OCI-LY7 (cell line): Measurements from ENCODE around the gene ST6GALNAC6.

ENCODE experiments used
- CTCF ChIP-seq: fragments of 200-600 bp; sonication (generic); conservative IDR thresholded peaks from 2 replicates; pipeline ENCODE4 v1.5.1; 2014; ENCODE audit warnings: mild to moderate bottlenecking, antibody characterized with exemption, low read length, moderate library complexity, mixed read lengths
- EZH2phosphoT487 ChIP-seq: fragments of 200-600 bp; sonication (generic); IDR thresholded peaks from 2 replicates; pipeline ENCODE4 v1.6.1; 2018; ENCODE audit warnings: low read depth, borderline replicate concordance, mild to moderate bottlenecking, mixed run types, antibody characterized with exemption, low read length, moderate library complexity, mixed read lengths

GRCh38 chr9:127929625-127929979, 30.2 kb upstream of the ST6GALNAC6 start:
- no peak for TF ChIP-seq CTCF
- TF ChIP-seq EZH2phosphoT487 = no peak
